Activated T-cell treated with anti-CD3 and anti-CD28 coated beads, Interleukin-2, amount 50 U/mL, for 4 hours (primary cell): Measurements from ENCODE around the gene GOLGA8T. TPM values are rescaled to one million over a fixed set of nuclear protein-coding genes. Genes with fewer than 3 reads are reported as not detected.
"Not testable (repeated sequence)": the region's sequence is repeated elsewhere in the genome, so short reads cannot be mapped to it uniquely, and the experiment has no call there.

Experiments
- ATAC-seq, 2 donors: fragments of 200-7000 bp; cut with Tn5 transposase; one replicate each; pipeline ENCODE4 v1.10.0; 2021
- DNase-seq: peaks from one replicate; pipeline ENCODE4 v3.0.0-alpha.2; 2020
- H3K27me3 Mint-ChIP-seq: one replicate; pipeline ENCODE4 v1.8.0; 2021; ENCODE audit warnings: low read depth, mixed read lengths
- H3K36me3 Mint-ChIP-seq: one replicate; pipeline ENCODE4 v1.8.0; 2022; ENCODE audit warnings: mixed read lengths; ENCODE audit not compliant: insufficient read depth
- H3K4me1 Mint-ChIP-seq: one replicate; pipeline ENCODE4 v1.8.0; 2021; ENCODE audit warnings: low read depth, mixed read lengths
- H3K4me3 Mint-ChIP-seq: one replicate; pipeline ENCODE4 v1.8.0; 2021; ENCODE audit warnings: mild to moderate bottlenecking, moderate library complexity, mixed read lengths
- H3K9me3 Mint-ChIP-seq: one replicate; pipeline ENCODE4 v1.8.0; 2021; ENCODE audit warnings: mixed read lengths
- total RNA-seq, 3 donors: library from RNA; stranded (reverse); gene quantifications; one replicate each; pipeline ENCODE4 v1.2.1, GENCODE V29; 2021

Gene GOLGA8T
- total RNA-seq, 3 donors from 2014 or later: not detected

- not testable (repeated sequence) for H3K4me3 Mint-ChIP-seq, H3K4me1 Mint-ChIP-seq, H3K36me3 Mint-ChIP-seq, H3K9me3 Mint-ChIP-seq, ATAC-seq, DNase-seq, H3K27me3 Mint-ChIP-seq
These were observed 40.4 kb downstream of the GOLGA8T start for GRCh38 chr15:30175291-30175690.

GRCh38 chr15:30176613-30177012 is 41.8 kb downstream of the GOLGA8T start:
- H3K4me1 Mint-ChIP-seq, H3K9me3 Mint-ChIP-seq, H3K4me3 Mint-ChIP-seq, ATAC-seq, H3K36me3 Mint-ChIP-seq, DNase-seq, H3K27me3 Mint-ChIP-seq: not testable (repeated sequence)

- DNase-seq, H3K4me1 Mint-ChIP-seq, ATAC-seq, H3K4me3 Mint-ChIP-seq, H3K27me3 Mint-ChIP-seq, H3K36me3 Mint-ChIP-seq, H3K9me3 Mint-ChIP-seq: not testable (repeated sequence)
These were observed 45.0 kb downstream of the GOLGA8T start for GRCh38 chr15:30179814-30180213.

- H3K9me3 Mint-ChIP-seq, H3K27me3 Mint-ChIP-seq, DNase-seq, ATAC-seq, H3K4me1 Mint-ChIP-seq, H3K4me3 Mint-ChIP-seq, H3K36me3 Mint-ChIP-seq: not testable (repeated sequence)
These were observed 50.6 kb downstream of the GOLGA8T start for GRCh38 chr15:30185495-30185894.

GRCh38 chr15:30187429-30187828 is 52.6 kb downstream of the GOLGA8T start:
- H3K9me3 Mint-ChIP-seq, H3K4me3 Mint-ChIP-seq, H3K36me3 Mint-ChIP-seq, H3K4me1 Mint-ChIP-seq, DNase-seq, ATAC-seq, H3K27me3 Mint-ChIP-seq: not testable (repeated sequence)

GRCh38 chr15:30189754-30190153 is 54.9 kb downstream of the GOLGA8T start:
- not testable (repeated sequence) for ATAC-seq, DNase-seq, H3K9me3 Mint-ChIP-seq, H3K4me3 Mint-ChIP-seq, H3K4me1 Mint-ChIP-seq, H3K27me3 Mint-ChIP-seq, H3K36me3 Mint-ChIP-seq

- H3K4me3 Mint-ChIP-seq, ATAC-seq, H3K36me3 Mint-ChIP-seq, H3K9me3 Mint-ChIP-seq, H3K27me3 Mint-ChIP-seq, H3K4me1 Mint-ChIP-seq, DNase-seq: not testable (repeated sequence)
These were observed 56.3 kb downstream of the GOLGA8T start for GRCh38 chr15:30191143-30191542.

GRCh38 chr15:30191639-30192038 is 56.8 kb downstream of the GOLGA8T start:
- not testable (repeated sequence) for H3K9me3 Mint-ChIP-seq, H3K4me1 Mint-ChIP-seq, H3K36me3 Mint-ChIP-seq, DNase-seq, H3K27me3 Mint-ChIP-seq
- ATAC-seq: peak in 1 of 2 donors; percentile 6
- peak overlapping the region; percentile 59 for H3K4me3 Mint-ChIP-seq

GRCh38 chr15:30192119-30192745 is 57.4 kb downstream of the GOLGA8T start:
- not testable (repeated sequence) for H3K4me1 Mint-ChIP-seq, H3K36me3 Mint-ChIP-seq, DNase-seq, H3K4me3 Mint-ChIP-seq, H3K9me3 Mint-ChIP-seq, H3K27me3 Mint-ChIP-seq
- peak; percentile 55 to 64 for ATAC-seq

- H3K27me3 Mint-ChIP-seq, H3K9me3 Mint-ChIP-seq, ATAC-seq, H3K4me1 Mint-ChIP-seq, H3K36me3 Mint-ChIP-seq, DNase-seq, H3K4me3 Mint-ChIP-seq: not testable (repeated sequence)
These were observed 58.0 kb downstream of the GOLGA8T start for GRCh38 chr15:30192892-30193291.

Other genes starting within 250 kb of the GOLGA8T start
- under 1 TPM in 1 of 3 donors, not detected in 2; 0.11 TPM for gene GOLGA8J, start 52.1 kb upstream of the GOLGA8T start, total RNA-seq